Measurements from ENCODE around the gene PIGK.
"Not testable (repeated sequence)": the region's sequence is repeated elsewhere in the genome, so short reads cannot be mapped to it uniquely, and the experiment has no call there.

The PIGK gene

DNA sequence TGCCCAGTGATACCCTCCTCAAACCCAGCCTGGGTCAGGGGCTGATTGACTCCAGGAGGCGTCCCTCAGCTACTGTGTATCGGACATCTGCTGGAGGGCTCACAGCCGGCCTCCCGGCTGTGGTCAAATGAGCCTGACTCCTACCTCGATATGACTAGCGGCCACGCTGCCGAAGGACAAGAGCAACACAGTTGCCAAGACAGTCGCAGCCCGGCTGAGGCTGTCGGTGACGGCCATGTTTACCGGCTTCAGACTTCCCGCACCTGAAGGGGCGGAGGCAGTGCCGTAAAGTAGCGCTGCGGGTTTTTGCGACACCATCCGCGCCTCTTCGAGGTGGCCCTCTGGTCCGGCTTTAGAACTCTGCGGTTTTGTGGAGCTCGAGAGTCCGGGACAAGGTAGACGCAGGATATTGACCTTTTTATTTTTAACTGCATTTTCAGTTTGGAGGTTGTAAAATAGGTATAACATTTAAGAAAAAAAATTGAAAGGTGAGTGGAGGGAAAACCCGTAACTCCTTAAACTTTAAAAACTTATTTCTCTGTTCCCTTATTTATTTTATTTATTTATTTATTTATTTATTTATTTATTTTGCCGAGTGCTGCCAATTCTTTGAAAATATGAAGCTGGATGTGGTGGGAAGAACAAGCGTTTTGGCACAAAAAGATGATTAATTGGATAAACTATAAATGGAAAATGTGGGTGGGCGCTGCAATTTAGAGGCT, at the start of gene PIGK:
TSS of gene PIGK (minus strand) at position 265 of the 722 bp plus-strand sequence. CDS start at position 237, 28 bp downstream.
- peak; percentile 83 for DNase-seq

DNA sequence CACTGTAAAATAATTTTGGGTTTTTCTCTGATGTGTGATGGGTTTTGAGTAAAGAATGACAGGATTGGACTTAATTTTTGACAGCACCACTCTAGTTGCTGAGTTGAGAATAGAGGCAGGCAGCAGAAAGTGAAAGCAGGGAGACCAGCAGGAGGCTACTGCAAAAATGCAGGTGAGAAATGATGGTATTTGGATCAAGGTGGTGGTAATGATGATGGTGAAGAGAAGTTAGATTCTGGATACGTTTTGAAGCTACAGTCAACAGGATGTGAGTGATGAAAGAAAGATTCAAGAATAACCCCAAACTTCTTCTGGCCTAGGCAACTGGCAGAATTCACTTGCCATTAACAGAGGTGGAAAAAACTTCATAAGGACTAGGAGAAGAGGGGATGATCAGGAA, 47.8 kb upstream of the PIGK start:
- no peak for DNase-seq

GRCh38 chr1:77265180-77265579, 46.0 kb upstream of the PIGK start:
- no peak for DNase-seq

GRCh38 chr1:77263708-77264107, 44.5 kb upstream of the PIGK start:
- DNase-seq, result no peak

DNA sequence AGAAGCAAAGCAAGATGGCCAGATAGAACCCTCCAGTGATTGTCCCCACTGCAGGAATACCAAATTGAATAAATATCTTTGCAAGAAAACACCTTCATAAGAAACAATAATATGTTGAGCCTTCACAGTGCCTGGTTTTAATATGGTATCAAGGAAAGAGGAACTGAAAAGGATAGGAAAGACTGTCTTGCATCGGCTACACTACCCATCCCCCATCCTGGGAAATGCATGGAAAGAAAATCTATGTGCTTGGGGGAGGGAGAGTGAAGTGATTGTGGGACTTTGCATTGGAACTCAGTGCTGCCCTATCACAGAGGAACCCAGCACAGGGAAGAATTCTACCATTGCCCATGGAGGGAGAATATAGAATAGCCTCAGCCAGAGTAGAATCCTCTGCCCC, 34.0 kb upstream of the PIGK start:
- no peak for DNase-seq

- no peak for DNase-seq
Measured at GRCh38 chr1:77250126-77250525, 30.9 kb upstream of the PIGK start.

GRCh38 chr1:77245830-77246229, 26.6 kb upstream of the PIGK start:
- DNase-seq, result no peak

GRCh38 chr1:77239311-77239710, 20.1 kb upstream of the PIGK start:
- no peak for DNase-seq

GRCh38 chr1:77238462-77238861, 19.2 kb upstream of the PIGK start:
- DNase-seq, result no peak

GRCh38 chr1:77234943-77235342, 15.7 kb upstream of the PIGK start:
- DNase-seq, result no peak

- DNase-seq, result no peak
Measured at GRCh38 chr1:77234096-77234495, 14.9 kb upstream of the PIGK start.

DNA sequence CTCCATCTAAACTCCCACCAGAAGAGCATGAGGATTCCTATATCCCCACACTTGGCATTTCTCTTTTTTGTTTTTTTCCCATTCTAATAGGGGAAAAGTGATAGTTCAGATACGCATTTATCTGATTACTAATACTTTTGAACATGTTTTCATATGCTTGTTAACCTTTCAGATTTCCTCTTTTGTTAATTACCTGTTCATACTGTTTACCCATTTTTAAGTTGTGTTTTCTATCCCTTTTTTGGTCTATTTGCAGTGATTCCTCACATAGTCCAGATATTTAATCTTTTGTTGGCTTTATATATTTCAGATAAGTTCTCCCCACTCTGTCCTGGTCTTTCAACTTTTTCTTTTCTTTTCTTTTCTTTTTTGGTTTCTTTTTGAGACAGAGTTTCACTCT, 13.6 kb upstream of the PIGK start:
- DNase-seq, result no peak

- DNase-seq, result peak; percentile 6
Measured at GRCh38 chr1:77230051-77230450, 10.8 kb upstream of the PIGK start.

- DNase-seq, result no peak
Measured at GRCh38 chr1:77228836-77229235, 9.6 kb upstream of the PIGK start.

DNA sequence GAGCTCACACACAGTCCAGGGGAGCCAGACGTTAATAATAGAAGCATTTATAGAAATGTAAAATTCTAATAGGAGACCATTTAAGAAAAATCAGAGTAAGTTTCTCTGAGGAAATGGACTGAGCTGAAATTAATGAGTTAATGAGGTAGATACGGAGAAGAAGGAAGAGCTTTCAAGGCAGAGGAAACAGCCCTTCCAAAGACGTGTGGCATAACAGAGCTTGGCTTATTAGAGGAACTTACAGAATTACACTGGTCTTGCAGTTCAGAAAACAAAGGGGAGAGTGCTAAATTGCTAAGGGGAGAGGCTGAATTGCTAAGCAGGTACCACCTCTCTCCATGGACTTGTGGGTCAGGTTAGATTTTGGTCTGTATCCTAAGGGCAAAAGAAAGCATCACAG, 8.2 kb upstream of the PIGK start:
- DNase-seq, result no peak

DNA sequence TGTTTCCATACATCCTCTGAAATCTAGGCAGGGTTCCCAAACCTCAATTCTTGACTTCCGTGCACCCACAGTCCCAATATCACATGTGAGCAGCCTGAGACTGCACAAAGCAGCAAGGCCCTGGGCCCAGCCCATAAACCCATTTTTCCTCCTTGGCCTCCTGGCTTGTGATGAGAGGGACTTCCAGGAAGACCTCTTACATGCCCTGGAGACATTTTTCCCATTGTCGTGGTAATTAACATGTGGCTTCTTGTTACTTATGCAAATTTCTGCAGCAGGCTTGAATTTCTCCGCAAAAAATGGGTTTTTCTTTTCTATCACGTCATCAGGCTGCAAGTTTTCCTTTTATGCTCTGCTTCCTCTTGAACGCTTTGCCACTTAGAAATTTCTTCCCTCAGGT, 3.3 kb upstream of the PIGK start:
- no peak for DNase-seq

GRCh38 chr1:77220687-77221463, 1.6 kb upstream of the PIGK start:
- peak; percentile 67 for DNase-seq

DNA sequence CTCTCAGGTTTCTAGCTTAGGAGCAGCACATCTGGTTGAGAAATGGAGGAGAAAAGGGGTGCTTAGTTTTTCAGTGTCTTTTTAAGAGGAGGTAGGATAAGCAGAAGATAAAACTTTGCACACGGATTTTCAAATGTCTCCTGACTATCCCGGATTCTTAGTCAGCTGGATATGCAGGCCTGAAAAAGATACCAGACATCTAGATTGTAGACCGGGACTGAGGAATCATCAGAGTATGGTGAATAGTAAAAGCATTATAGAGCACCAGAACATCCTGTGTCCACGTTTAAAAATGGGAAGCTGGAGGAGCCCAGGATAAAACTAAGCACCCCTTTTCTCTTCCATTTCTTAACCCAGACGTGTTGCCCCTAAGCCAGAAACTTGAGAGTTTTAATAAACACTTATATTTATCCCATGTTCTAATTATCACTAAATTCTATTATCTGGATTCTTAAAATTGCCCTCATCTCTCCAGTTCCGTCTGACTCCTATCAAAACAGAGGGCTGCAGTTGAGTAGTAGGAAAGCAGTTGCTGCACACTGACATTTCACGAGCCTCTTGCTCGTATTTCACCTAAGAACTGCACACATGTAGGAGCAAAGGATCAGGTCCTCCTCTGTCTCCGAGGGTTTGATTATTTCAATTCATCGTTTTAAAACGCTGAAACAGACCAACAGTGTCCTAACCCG, 609 bp downstream of the PIGK start:
- no peak for DNase-seq

DNA sequence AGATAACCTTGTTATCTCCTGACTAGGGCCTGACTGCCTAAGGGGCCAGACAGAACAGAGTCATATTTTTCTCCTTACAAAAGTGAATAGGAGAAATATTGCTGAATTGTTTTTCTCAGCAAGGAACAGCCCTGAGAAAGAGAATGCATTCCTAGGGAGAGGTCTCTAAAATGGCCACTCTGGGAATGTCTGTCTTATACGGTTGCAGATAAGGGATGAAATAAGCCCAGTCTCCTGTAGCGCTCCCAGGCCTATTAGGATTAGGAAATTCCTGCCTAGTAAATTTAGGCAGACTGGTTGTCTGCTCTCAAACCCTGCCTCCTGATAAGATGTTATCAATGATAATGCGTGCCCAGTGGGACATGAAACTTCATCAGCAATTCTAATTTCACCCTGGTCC, 15.2 kb downstream of the PIGK start:
- DNase-seq, result not testable (repeated sequence)

DNA sequence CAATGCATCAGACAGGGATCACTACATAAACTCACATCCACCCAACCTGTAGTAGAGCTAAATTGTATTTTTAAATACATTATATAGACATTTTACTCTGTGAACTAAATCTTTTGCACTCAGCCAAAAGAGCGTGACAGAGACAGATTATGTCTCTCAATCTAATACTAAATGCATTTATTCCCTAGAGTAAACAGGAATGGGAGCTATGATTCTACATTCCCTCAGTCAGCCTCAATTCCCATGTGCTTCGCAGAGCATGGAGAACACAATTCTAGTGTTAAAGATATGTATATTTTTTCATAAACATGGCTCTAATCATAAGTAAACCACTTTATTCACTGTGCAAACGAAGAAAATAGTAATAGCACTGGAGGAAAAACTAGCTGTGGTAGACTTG, 16.5 kb downstream of the PIGK start:
- peak; percentile 42 for DNase-seq

DNA sequence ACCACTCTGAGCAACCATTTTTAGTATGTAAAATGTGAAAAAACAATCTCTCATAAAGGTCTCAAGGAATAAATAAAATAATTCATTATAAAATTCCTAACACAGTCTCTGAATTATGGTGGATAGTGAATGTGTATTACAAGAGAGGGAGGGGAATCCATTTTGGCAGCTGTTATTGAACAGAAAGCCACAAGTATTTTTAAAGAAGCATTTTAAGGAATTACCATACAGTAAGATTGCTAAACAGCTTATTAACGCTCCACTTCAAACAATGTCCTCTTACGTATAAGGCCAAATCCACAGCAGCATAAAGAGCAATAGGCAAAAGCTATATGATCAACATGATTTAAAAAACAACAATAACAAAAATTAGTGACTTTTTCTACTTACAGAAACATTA, 18.4 kb downstream of the PIGK start:
- peak; percentile 6 for DNase-seq

DNA sequence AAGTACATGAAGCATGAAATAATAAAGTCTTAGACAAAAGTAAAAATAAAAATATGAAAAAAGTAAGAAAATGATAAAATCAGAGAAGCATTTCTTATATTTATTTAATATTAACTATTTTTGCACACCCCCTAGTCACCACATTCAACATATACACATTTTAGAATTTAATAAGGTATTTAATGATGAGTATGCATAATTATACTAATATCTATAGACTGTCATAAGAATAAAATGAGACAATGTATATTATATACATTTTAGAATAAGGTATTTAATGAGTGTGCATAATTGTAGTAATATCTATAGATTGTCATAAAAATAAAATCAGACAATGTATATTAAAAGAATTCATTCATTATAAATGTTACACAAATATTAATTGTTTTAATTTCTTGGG, 18.9 kb downstream of the PIGK start:
- DNase-seq, result no peak

GRCh38 chr1:77197351-77197750, 21.9 kb downstream of the PIGK start:
- no peak for DNase-seq

DNA sequence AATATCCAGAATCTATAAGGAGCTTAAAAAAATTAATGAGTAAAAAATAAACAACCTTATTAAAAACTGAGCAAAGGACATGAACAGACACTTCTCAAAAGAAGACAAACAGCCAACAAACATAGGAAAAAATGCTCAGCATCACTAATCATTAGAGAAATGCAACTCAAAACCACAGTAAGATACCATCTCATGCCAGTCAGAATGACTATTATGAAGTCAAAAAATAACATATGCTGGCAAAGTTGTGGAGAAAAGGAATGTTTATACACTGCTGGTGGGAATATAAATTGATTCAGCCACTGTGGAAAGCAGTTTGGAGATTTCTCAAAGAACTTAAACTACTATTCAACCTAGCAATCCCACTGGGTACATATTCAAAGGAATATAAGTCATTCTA, 25.3 kb downstream of the PIGK start:
- no peak for DNase-seq
